A549 (cell line): Measurements from ENCODE around the gene CA12.

Experiments
- CEBPB ChIP-seq, 2 experiments: fragments of >200 bp in 1 of 2; sonication (Bioruptor Twin) in 1 of 2; formaldehyde crosslinking in 1 of 2; IDR thresholded peaks; 2 replicates each; pipeline ENCODE4 v1.6.1; 2012 to 2016
- CHD2 ChIP-seq: fragments of 150-350 bp; IDR thresholded peaks from 2 replicates; pipeline ENCODE4 v1.6.1; 2014; ENCODE audit warnings: low read length; ENCODE audit not compliant: partially characterized antibody
- CTCF ChIP-seq: fragments of >200 bp; sonication (Bioruptor Twin); formaldehyde crosslinking; IDR thresholded peaks from 3 replicates; pipeline ENCODE4 v1.5.1; 2016
- HDAC2 ChIP-seq: fragments of 200-600 bp; sonication (generic); IDR thresholded peaks from 2 replicates; pipeline ENCODE4 v1.6.1; 2016
- HMGXB4 ChIP-seq: fragments of 250-450 bp; sonication (Bioruptor Pico); IDR thresholded peaks from 2 replicates; pipeline ENCODE4 v1.5.0; 2021; ENCODE audit warnings: mild to moderate bottlenecking, moderate library complexity, borderline replicate concordance
- KDM1A ChIP-seq: fragments of 200-600 bp; sonication (generic); IDR thresholded peaks from 2 replicates; pipeline ENCODE4 v1.6.1; 2016; ENCODE audit warnings: low read depth, mild to moderate bottlenecking
- KDM5A ChIP-seq: fragments of 200-600 bp; sonication (generic); IDR thresholded peaks from 2 replicates; pipeline ENCODE4 v1.6.1; 2016; ENCODE audit warnings: antibody characterized with exemption, mild to moderate bottlenecking
- MAX ChIP-seq: IDR thresholded peaks from 2 replicates; pipeline ENCODE4 v1.6.1; 2012
- RAD21 ChIP-seq, 2 experiments: fragments of >200 bp in 1 of 2; sonication (Bioruptor Twin) in 1 of 2; formaldehyde crosslinking in 1 of 2; IDR thresholded peaks in 1 of 2; conservative IDR thresholded peaks in 1 of 2; 2 replicates in 1 of 2; 3 replicates in 1 of 2; pipeline ENCODE4 v1.6.1; 2012 to 2018; ENCODE audit warnings: inconsistent platforms in 1 of 2
- REST ChIP-seq: fragments of 200-600 bp; sonication (generic); IDR thresholded peaks from 2 replicates; pipeline ENCODE4 v1.6.1; 2016; ENCODE audit warnings: antibody characterized with exemption, mild to moderate bottlenecking, moderate library complexity
- SMC3 ChIP-seq: fragments of >200 bp; sonication (Bioruptor Twin); formaldehyde crosslinking; IDR thresholded peaks from 3 replicates; pipeline ENCODE4 v1.6.1; 2018; ENCODE audit warnings: inconsistent platforms
- TP53 ChIP-seq: fragments of 250-450 bp; sonication (Bioruptor Pico); IDR thresholded peaks from 2 replicates; pipeline ENCODE4 v1.5.0; 2021; ENCODE audit warnings: mild to moderate bottlenecking, moderate library complexity
- USF2 ChIP-seq: fragments of 450-650 bp; IDR thresholded peaks from 2 replicates; pipeline ENCODE4 v1.6.1; 2014; ENCODE audit warnings: antibody characterized with exemption
- ZNF302 ChIP-seq: fragments of 250-450 bp; sonication (Bioruptor Pico); IDR thresholded peaks from 2 replicates; pipeline ENCODE4 v1.9.0; 2021; ENCODE audit warnings: inconsistent platforms, mild to moderate bottlenecking, moderate library complexity

GRCh38 chr15:63332367-63333124 is 49.1 kb downstream of the CA12 start:
- TF ChIP-seq SMC3 = no peak
- no peak for TF ChIP-seq CHD2
- no peak for TF ChIP-seq CTCF
- TF ChIP-seq REST = no peak
- no peak for TF ChIP-seq KDM1A
- no peak for TF ChIP-seq KDM5A
- no peak for TF ChIP-seq HDAC2
- no peak for TF ChIP-seq USF2
- TF ChIP-seq RAD21 (conservative IDR thresholded peaks at IDR 0.05 in 1 of 2, IDR thresholded peaks at IDR 0.05 in 1 of 2) = no peak
- TF ChIP-seq CEBPB (IDR thresholded peaks at IDR 0.05) = no peak
- TF ChIP-seq MAX = no peak
- no peak for TF ChIP-seq ZNF302 (CRISPR knock-in tag)
- TF ChIP-seq TP53 = no peak
- TF ChIP-seq HMGXB4 = no peak
